Neuronal stem cell (in vitro differentiated cells): Measurements from ENCODE around the gene PHF14.

Experiments used
- DNase-seq: peaks from one replicate; pipeline ENCODE4 v3.0.0-alpha.2; 2013; ENCODE audit warnings: low spot score
- H2AFZ ChIP-seq: one replicate; pipeline ENCODE4 v1.6.1; 2013; ENCODE audit warnings: mild to moderate bottlenecking, low read length, inconsistent platforms
- H2AK5ac ChIP-seq: 2 replicates; pipeline ENCODE4 v1.6.1; 2013; ENCODE audit warnings: low read depth, mild to moderate bottlenecking, inconsistent platforms, low read length, moderate library complexity, mixed read lengths
- H2BK120ac ChIP-seq: 2 replicates; pipeline ENCODE4 v1.6.1; 2013; ENCODE audit warnings: low read depth, mild to moderate bottlenecking, inconsistent platforms, low read length, moderate library complexity, mixed read lengths
- H2BK12ac ChIP-seq: one replicate; pipeline ENCODE4 v1.6.1; 2013; ENCODE audit warnings: low read length, inconsistent platforms
- H2BK15ac ChIP-seq: 2 replicates; pipeline ENCODE4 v1.6.1; 2013; ENCODE audit warnings: mild to moderate bottlenecking, low read length, inconsistent platforms, mixed read lengths
- H2BK5ac ChIP-seq: one replicate; pipeline ENCODE4 v1.6.1; 2013; ENCODE audit warnings: inconsistent platforms, mild to moderate bottlenecking, low read length, moderate library complexity
- H3K14ac ChIP-seq: one replicate; pipeline ENCODE4 v1.6.1; 2013; ENCODE audit warnings: low read length, inconsistent platforms
- H3K18ac ChIP-seq: 2 replicates; pipeline ENCODE4 v1.6.1; 2013; ENCODE audit warnings: low read length, inconsistent platforms
- H3K23ac ChIP-seq: 2 replicates; pipeline ENCODE4 v1.6.1; 2013; ENCODE audit warnings: low read depth, mild to moderate bottlenecking, mixed read lengths, low read length, inconsistent platforms; ENCODE audit not compliant: poor library complexity
- H3K27ac ChIP-seq: replicated peaks from 3 replicates; pipeline ENCODE4 v1.5.1; 2013; ENCODE audit warnings: low read length, inconsistent platforms
- H3K27me3 ChIP-seq, 3 experiments: 2 replicates each; pipeline ENCODE4 v1.6.1; 2013; ENCODE audit warnings: low read length in 3 of 3, mild to moderate bottlenecking in 2 of 3, inconsistent platforms in 1 of 3, low read depth in 1 of 3, mixed read lengths in 1 of 3, moderate library complexity in 1 of 3; ENCODE audit not compliant: control insufficient read depth in 3 of 3, insufficient read depth in 3 of 3
- H3K36me3 ChIP-seq, 2 donors: replicated peaks in 1 of 2; 2 replicates each; pipeline ENCODE4 v1.6.1; 2013; ENCODE audit warnings: low read length in 2 of 2; ENCODE audit not compliant: control insufficient read depth in 2 of 2, insufficient read depth in 2 of 2
- H3K4ac ChIP-seq: 2 replicates; pipeline ENCODE4 v1.6.1; 2013; ENCODE audit warnings: inconsistent platforms, mild to moderate bottlenecking, low read length, moderate library complexity
- H3K4me1 ChIP-seq, 2 donors: 1 replicate in 1 of 2; 2 replicates in 1 of 2; pipeline ENCODE4 v1.6.1; 2013; ENCODE audit warnings: low read length in 2 of 2, low read depth in 1 of 2; ENCODE audit not compliant: control insufficient read depth in 2 of 2, insufficient read depth in 1 of 2
- H3K4me2 ChIP-seq: one replicate; pipeline ENCODE4 v1.6.1; 2013; ENCODE audit warnings: mild to moderate bottlenecking, low read length, inconsistent platforms; ENCODE audit not compliant: insufficient read depth, poor library complexity, severe bottlenecking
- H3K4me3 ChIP-seq, 2 donors: 2 replicates each; pipeline ENCODE4 v1.5.1; 2013; ENCODE audit warnings: low read length in 2 of 2, mild to moderate bottlenecking in 2 of 2, inconsistent platforms in 1 of 2, moderate library complexity in 1 of 2
- H3K79me1 ChIP-seq: one replicate; pipeline ENCODE4 v1.6.1; 2013; ENCODE audit warnings: low read depth, mild to moderate bottlenecking, inconsistent platforms, low read length, moderate library complexity
- H3K9ac ChIP-seq: one replicate; pipeline ENCODE4 v1.6.1; 2013; ENCODE audit warnings: mild to moderate bottlenecking, low read depth, low read length, inconsistent platforms; ENCODE audit not compliant: poor library complexity
- H3K9me3 ChIP-seq, 2 donors: replicated peaks in 1 of 2; 2 replicates each; pipeline versions ENCODE3 to v1.6.1; 2013; ENCODE audit warnings: low read length in 2 of 2, mild to moderate bottlenecking in 2 of 2, inconsistent platforms in 1 of 2, low read depth in 1 of 2, mixed read lengths in 1 of 2, moderate library complexity in 1 of 2; ENCODE audit not compliant: control insufficient read depth in 2 of 2, insufficient read depth in 1 of 2
- H4K8ac ChIP-seq: one replicate; pipeline ENCODE4 v1.6.1; 2013; ENCODE audit warnings: low read depth, mild to moderate bottlenecking, inconsistent platforms, low read length, moderate library complexity
- H4K91ac ChIP-seq: one replicate; pipeline ENCODE4 v1.6.1; 2013; ENCODE audit warnings: low read length, low read depth, mild to moderate bottlenecking, inconsistent platforms; ENCODE audit not compliant: poor library complexity
- WGBS, 2 donors: extraction: QIAGEN DNeasy Blood & Tissue Kit; methylation state at CpG; one replicate each; pipeline ENCODE4 v1.1.7; 2013; ENCODE audit warnings: missing lambda C conversion rate in 2 of 2, mixed read lengths in 1 of 2; ENCODE audit not compliant: insufficient read length in 2 of 2, insufficient replicate concordance in 1 of 2; ENCODE audit errors: extremely low coverage in 2 of 2; 5-methylcytosine and 5-hydroxymethylcytosine counted together

PHF14 gene

GRCh38 chr7:11120675-11121220 lies 147.1 kb downstream of the PHF14 start:
- no peak overlapping the region for H3K4ac ChIP-seq
- no peaks in the 10 kb centered on the region for H3K27me3 ChIP-seq
- H3K14ac ChIP-seq: no peak overlapping the region
- no peak overlapping the region for H3K27ac ChIP-seq
- no peak overlapping the region for H2BK15ac ChIP-seq
- H3K18ac ChIP-seq: no peak overlapping the region
- no peak overlapping the region for H2BK120ac ChIP-seq
- no peak overlapping the region for H3K9ac ChIP-seq
- H2BK12ac ChIP-seq: no peak overlapping the region
- no peak overlapping the region for H3K23ac ChIP-seq
- H3K4me3 ChIP-seq: no peak overlapping the region
- H3K79me1 ChIP-seq: no peaks in the 10 kb centered on the region
- H2BK5ac ChIP-seq: no peak overlapping the region
- no CpG with 5 or more reads among the region's 3 CpGs for WGBS, 2 donors
- H3K4me2 ChIP-seq: no peak overlapping the region
- H3K36me3 ChIP-seq: peaks cover 2 to 25% of the 10 kb centered on the region in 2 donors
- DNase-seq: no peak
- no peak overlapping the region for H4K91ac ChIP-seq
- H2AFZ ChIP-seq: no peak overlapping the region
- no peaks in the 10 kb centered on the region for H3K9me3 ChIP-seq
- H3K4me1 ChIP-seq: no peaks in the 10 kb centered on the region
- no peak overlapping the region for H2AK5ac ChIP-seq
- no peak overlapping the region for H4K8ac ChIP-seq

- no CpG with 5 or more reads among the region's 2 CpGs for WGBS, 2 donors
- Histone ChIP-seq H2AK5ac (no peak overlapping the region), H3K18ac (no peak overlapping the region)
Observed at GRCh38 chr7:11124856-11125559, 151.3 kb downstream of the PHF14 start.

GRCh38 chr7:11127114-11127785 lies 153.6 kb downstream of the PHF14 start:
- Histone ChIP-seq H3K18ac (no peak overlapping the region), H4K91ac (no peak overlapping the region), H3K4me2 (no peak overlapping the region), H3K27ac (no peak overlapping the region), H3K36me3 (peaks cover 0 to 13% of the 10 kb centered on the region in 2 donors), H3K23ac (no peak overlapping the region), H2AFZ (no peak overlapping the region), H3K14ac (no peak overlapping the region), H3K79me1 (no peaks in the 10 kb centered on the region), H2BK15ac (no peak overlapping the region), H4K8ac (no peak overlapping the region), H2BK120ac (no peak overlapping the region), H3K4ac (no peak overlapping the region), H3K4me1 (no peaks in the 10 kb centered on the region), H2AK5ac (no peak overlapping the region), H3K27me3 (no peaks in the 10 kb centered on the region), H3K4me3 (no peak overlapping the region), H2BK5ac (no peak overlapping the region), H2BK12ac (no peak overlapping the region), H3K9ac (no peak overlapping the region), H3K9me3 (no peaks in the 10 kb centered on the region)
- DNase-seq: no peak
- WGBS, 2 donors: no CpG with 5 or more reads among the region's 3 CpGs

More at GRCh38 chr7:11124856-11125559, 151.3 kb downstream of the PHF14 start:
- H2BK12ac ChIP-seq: no peak overlapping the region
- no peak overlapping the region for H3K4me3 ChIP-seq
- H3K4me2 ChIP-seq: no peak overlapping the region
- H2AFZ ChIP-seq: no peak overlapping the region
- no peak overlapping the region for H2BK15ac ChIP-seq
- no peak overlapping the region for H3K9ac ChIP-seq
- H2BK120ac ChIP-seq: no peak overlapping the region
- H3K4me1 ChIP-seq: no peaks in the 10 kb centered on the region
- no peak overlapping the region for H3K14ac ChIP-seq
- no peak overlapping the region for H4K91ac ChIP-seq
- no peak overlapping the region for H3K27ac ChIP-seq
- H3K79me1 ChIP-seq: no peaks in the 10 kb centered on the region
- H3K27me3 ChIP-seq: no peaks in the 10 kb centered on the region
- no peak overlapping the region for H3K4ac ChIP-seq
- H2BK5ac ChIP-seq: no peak overlapping the region
- H4K8ac ChIP-seq: no peak overlapping the region
- peaks cover 2 to 9% of the 10 kb centered on the region in 2 donors for H3K36me3 ChIP-seq
- DNase-seq: no peak
- no peaks in the 10 kb centered on the region for H3K9me3 ChIP-seq
- no peak overlapping the region for H3K23ac ChIP-seq

GRCh38 chr7:11127988-11128387 lies 154.3 kb downstream of the PHF14 start:
- Histone ChIP-seq H2AFZ (no peak overlapping the region), H3K27me3 (no peaks in the 10 kb centered on the region), H4K8ac (no peak overlapping the region), H2BK5ac (no peak overlapping the region), H4K91ac (no peak overlapping the region), H2AK5ac (no peak overlapping the region), H3K9ac (no peak overlapping the region), H3K14ac (no peak overlapping the region), H3K79me1 (no peaks in the 10 kb centered on the region), H2BK120ac (no peak overlapping the region), H3K4me1 (no peaks in the 10 kb centered on the region), H3K23ac (no peak overlapping the region), H2BK12ac (no peak overlapping the region), H3K4me2 (no peak overlapping the region), H3K27ac (no peak overlapping the region), H3K36me3 (peaks cover 0 to 9% of the 10 kb centered on the region in 2 donors), H3K4me3 (no peak overlapping the region), H3K4ac (no peak overlapping the region), H3K18ac (no peak overlapping the region), H3K9me3 (no peaks in the 10 kb centered on the region), H2BK15ac (no peak overlapping the region)
- DNase-seq: no peak
